ENCODE results near the gene TUBGCP6. TPM values are rescaled to one million over a fixed set of nuclear protein-coding genes. Genes with fewer than 3 reads are reported as not detected.
A peak's percentile ranks its signal among the peaks of the same experiment; 100 is the strongest.

TUBGCP6 gene
- total RNA-seq, 1 experiment from 2014 or later = 40.2 TPM

DNA sequence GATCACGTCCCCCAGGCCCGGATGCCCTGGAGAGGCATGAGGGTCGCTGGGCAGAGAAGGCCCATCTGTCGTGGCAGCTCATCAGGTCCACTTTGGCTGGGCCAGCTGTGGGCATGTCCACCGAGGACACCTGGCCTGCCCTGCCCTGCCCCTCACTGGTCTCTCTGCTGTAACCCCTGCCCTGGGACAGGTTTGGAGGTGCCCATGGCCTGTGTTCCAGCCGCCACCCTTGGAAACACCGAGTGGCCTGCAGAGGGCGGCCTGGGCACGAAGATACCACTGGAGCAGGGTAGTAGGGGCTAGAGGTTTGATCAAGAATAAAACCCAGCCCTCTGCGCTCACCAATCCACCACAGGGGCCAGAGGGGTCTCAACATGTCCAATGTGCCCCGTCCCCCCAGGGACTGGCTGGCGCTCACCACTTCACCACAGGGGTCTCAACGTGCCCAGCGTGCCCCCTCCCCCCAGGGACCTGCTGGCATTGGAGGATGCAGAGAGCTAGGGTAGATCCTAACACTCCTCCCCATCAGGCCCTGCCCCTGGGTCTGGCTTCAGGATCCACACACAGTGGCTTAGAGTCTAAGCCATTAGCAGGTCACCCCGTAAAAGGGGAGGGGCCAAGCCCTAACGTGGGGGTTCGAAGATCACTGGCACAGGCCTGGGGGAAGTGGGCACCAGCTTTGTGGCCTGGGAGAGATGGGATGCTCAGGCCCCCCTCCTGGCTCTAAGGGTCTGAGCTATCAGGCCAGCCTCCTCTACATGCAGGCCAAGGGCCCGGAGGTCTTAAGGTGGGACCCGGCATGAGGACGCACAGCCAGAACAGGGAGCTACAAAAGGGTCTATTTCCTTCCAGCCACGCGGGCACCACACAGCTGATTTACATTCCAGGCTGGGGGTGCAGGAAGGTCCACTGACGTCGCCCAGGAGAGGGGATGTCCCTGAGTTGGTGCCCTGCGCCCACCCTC lies 7.5 kb upstream of the TUBGCP6 start:
- no peaks in the 10 kb centered on the region for H3K27me3 ChIP-seq
- no peaks in the 10 kb centered on the region for H3K9me3 ChIP-seq (replicated peaks)
- no peak overlapping the region for H3K4me3 ChIP-seq
- H3K4me1 ChIP-seq = peaks cover 6% of the 10 kb centered on the region; the same call in 1 of the 2 replicates
- DNase-seq = peak; percentile 71 to 74
- peaks cover 8% of the 10 kb centered on the region; the same call in 1 of the 2 replicates for H3K36me3 ChIP-seq
- H3K27ac ChIP-seq = no peak overlapping the region

DNA sequence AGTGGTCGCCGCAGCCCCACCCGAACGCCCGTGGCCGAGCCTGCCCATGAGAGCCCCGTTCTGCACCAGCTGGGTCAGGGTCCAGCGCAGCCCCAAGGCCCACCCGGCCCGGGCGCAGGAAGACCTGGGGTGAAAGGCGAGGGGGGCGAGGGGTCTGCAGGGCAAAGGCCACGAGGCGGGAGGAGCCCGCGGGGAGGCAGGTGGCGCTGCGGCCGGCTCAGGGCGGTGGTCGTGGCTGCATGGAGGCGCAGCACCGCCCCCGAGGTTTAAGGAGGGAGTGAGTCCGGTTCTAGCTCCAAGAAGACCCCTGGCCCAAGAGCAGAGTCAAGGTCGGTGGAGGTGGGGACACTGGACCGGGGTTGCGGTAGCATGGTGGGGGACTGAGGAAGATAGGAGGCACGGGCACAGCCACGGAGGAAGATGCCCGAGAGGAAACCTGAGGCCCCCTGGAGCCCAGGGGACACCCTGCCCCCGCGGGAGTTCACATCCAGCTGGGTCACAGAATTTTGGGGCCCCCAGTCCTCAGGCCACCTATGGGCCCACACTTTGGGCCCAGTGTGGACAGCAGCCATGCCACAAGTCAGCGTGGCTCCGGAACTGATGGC lies 6.8 kb upstream of the TUBGCP6 start:
- H3K36me3 ChIP-seq = peaks cover 10% of the 10 kb centered on the region

DNA sequence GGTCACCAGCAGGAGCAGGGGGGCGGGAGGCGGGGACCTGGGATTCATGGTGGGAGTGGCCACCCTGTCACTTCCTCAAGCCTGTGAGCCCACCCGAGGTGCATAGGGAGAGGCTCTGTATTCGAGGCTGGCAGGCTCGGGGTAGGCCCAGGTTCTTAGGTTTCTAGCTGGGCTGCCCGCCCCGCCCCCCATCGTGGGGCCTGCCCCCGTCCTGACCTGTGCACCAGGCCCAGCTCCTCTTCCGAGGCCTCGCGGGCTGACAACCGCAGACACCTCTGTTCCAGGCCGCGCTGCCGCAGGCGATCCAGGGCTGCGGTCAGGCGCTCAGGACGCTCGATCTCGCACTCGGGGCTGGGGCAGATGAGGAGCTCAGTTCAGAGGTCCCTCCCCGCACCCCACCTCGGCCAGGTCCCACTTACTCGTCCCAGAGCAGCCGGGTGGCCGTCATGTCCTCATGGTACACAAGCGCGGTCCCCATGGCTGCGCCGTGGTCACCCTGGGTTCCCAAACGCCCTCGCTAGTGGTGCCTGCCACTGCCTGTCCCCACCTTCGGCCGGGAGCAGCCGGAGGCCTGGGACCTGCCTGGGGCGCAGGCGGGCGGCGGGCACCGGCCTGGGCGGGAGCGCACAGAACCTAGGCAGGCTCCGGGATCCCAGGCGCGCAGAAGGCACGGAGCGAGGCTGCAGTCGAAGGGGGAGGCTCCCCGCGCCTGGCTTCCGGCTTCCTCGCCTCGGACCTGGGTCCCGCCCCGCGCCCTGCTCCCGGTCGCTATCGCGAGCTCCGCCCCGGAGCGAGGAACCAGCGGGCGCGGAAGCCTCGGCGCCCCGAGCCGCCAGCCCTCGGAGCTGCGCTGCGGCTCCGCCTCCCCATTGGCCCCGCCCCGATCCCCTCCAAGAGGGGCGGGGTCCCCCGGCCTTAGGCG lies 6.0 kb upstream of the TUBGCP6 start, which contains the start of gene HDAC10:
Gene HDAC10, minus strand, starts transcription at position 711 of the 922 bp plus-strand sequence. Its CDS starts 233 bp downstream, at position 478.
- no peaks in the 10 kb centered on the region for H3K27me3 ChIP-seq
- H3K36me3 ChIP-seq = peaks cover 10% of the 10 kb centered on the region
- peak within 1 kb of the TSS; percentile 66 for H3K4me3 ChIP-seq
- no peaks in the 10 kb centered on the region for H3K9me3 ChIP-seq (replicated peaks)
- peak; percentile 90 to 91 for DNase-seq
- peak within 1 kb of the TSS; percentile 32; the same call in 1 of the 2 replicates for H3K27ac ChIP-seq
- peaks cover 7% of the 10 kb centered on the region; the same call in 1 of the 2 replicates for H3K4me1 ChIP-seq

More for the DNA sequence above, 6.8 kb upstream of the TUBGCP6 start:
- no peaks in the 10 kb centered on the region for H3K27me3 ChIP-seq
- no peak overlapping the region for H3K27ac ChIP-seq
- no peaks in the 10 kb centered on the region for H3K9me3 ChIP-seq (replicated peaks)
- peak overlapping the region; percentile 66 for H3K4me3 ChIP-seq
- H3K4me1 ChIP-seq = peaks cover 6% of the 10 kb centered on the region; the same call in 1 of the 2 replicates
- no peak for DNase-seq

DNA sequence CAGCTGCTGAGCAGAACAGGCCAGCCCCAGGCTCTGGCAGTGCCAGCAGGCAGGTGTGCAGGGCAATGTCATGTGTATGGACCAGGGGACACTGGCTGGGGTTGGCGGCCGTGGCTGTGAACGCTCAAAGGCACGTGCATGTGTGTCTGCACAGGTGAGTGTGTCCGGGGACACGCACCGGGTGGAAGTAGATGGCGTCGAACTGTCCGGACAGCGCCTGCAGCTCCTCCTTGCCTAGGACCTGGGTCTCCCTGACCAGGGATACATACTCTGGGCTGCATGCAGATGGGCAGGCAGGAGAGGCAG lies 5.4 kb upstream of the TUBGCP6 start:
- H3K9me3 ChIP-seq (replicated peaks) = no peaks in the 10 kb centered on the region
- no peak overlapping the region for H3K27ac ChIP-seq
- DNase-seq = no peak
- H3K36me3 ChIP-seq = peaks cover 10% of the 10 kb centered on the region
- H3K4me3 ChIP-seq = peak overlapping the region; percentile 66
- no peaks in the 10 kb centered on the region for H3K27me3 ChIP-seq
- H3K4me1 ChIP-seq = peaks cover 11% of the 10 kb centered on the region; the same call in 1 of the 2 replicates

DNA sequence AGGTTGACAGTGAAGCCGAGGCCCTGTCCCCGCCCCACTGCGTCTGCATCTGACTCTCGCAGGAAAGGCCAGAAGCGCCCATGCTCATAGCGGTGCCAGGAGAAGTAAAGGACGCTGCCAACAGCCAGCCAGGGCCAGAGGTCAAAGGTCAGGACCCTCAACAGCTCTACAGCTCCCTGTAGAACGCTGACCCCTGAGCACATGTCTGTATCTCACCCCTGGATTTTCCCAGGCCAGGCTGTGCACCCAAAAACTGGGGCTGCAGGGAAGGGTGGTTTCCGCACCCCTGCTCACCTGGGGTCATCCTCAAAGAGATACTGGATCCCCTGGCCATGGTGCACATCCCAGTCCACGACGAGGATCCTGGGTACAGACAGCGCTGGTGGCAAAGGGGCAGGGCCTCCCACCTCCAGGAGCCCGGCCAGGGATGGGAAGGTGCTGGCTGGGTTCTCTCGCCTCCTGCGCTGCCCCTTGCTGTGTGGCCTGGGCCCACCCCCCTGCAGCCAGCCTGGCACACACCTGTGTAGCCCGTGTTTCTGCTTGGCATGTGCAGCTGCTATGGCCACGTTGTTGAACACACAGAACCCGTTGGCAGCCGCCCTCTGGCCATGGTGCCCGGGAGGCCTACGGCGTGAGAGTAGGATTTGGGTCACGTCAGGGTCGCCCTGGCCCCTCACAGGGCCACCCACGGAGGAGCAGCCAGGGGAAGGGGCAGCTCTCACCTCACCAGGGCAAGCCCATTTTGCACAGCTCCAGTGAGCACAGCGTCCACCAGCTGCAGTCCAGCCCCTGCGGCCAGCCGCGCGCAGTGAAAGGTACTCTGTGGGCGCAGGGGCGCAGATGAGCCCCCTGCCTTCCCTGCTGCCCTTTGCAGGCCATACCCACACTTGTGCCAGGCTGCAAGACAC lies 4.8 kb upstream of the TUBGCP6 start:
- no peak for DNase-seq
- H3K36me3 ChIP-seq = peaks cover 10% of the 10 kb centered on the region
- no peaks in the 10 kb centered on the region for H3K27me3 ChIP-seq
- H3K27ac ChIP-seq = no peak overlapping the region
- H3K4me3 ChIP-seq = peak overlapping the region; percentile 66
- H3K4me1 ChIP-seq = peaks cover 11% of the 10 kb centered on the region; the same call in 1 of the 2 replicates
- no peaks in the 10 kb centered on the region for H3K9me3 ChIP-seq (replicated peaks)

DNA sequence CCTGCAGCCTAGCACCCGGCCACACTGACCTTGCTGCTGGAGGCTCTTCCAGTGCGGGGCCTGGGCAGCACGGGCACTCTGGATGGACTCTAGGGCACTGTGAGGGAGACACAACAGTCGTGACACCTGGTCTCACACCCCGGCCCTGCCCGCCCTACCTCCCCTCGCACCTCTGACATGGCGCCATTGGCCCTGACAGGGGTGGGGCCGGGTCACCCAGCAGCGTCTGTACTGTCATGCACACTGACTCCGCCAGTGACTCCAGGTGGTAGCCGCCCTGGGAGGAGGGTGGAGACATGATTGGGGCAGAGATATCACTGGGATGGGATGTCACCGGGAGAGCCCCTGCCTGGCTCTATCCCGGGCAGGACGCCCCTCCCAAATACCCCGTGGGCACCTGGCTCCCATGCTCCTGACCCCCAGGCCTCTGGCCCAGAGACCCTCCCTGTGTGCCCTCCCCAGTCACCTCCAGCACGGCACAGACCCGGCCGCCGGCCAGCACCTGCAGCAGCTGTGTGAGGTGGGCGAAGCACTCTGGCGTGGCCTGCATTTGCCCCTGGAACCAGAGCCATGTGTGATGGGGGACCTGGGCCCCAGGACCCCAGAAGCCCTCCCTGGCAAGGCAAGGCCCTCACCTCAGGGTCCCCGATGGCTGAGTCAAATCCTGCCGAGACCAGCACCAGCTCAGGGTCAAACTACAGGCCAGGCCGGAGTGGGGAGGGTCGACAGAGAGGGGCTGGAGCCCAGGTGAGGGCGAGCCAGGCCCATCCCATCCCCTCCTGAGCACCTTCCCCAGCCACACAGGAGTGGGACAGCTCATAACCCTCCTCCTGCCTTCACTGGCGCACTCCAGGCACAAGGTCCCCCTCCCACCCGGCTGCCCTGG lies 3.6 kb upstream of the TUBGCP6 start:
- DNase-seq = no peak
- no peak overlapping the region for H3K4me3 ChIP-seq
- H3K9me3 ChIP-seq (replicated peaks) = no peaks in the 10 kb centered on the region
- peaks cover 11% of the 10 kb centered on the region; the same call in 1 of the 2 replicates for H3K4me1 ChIP-seq
- no peak overlapping the region for H3K27ac ChIP-seq
- no peaks in the 10 kb centered on the region for H3K27me3 ChIP-seq
- peaks cover 8% of the 10 kb centered on the region for H3K36me3 ChIP-seq

DNA sequence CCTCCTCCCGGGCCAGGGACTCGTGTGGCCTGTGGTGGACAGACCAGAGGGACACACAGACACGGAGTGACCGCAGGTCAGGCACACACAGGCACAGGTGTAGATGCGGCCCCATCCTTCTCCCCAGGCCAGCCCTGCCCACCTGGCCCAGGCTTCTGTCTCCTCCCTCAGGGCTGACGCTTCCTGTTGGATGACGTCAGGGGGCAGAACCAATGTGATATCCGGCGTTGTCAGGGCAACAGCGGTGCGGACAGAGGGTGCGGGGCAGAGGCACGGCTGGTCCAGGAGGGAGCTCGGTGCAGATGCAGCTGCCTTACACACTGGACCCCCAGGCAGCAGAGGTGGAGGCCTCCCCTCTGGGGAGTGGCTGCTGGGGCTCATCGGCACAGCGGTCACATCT lies 2.9 kb upstream of the TUBGCP6 start:
- H3K36me3 ChIP-seq = peaks cover 5% of the 10 kb centered on the region
- H3K9me3 ChIP-seq (replicated peaks) = no peaks in the 10 kb centered on the region
- no peaks in the 10 kb centered on the region for H3K27me3 ChIP-seq
- no peak for DNase-seq
- no peak overlapping the region for H3K4me3 ChIP-seq
- peaks cover 11% of the 10 kb centered on the region; the same call in 1 of the 2 replicates for H3K4me1 ChIP-seq
- H3K27ac ChIP-seq = no peak overlapping the region

DNA sequence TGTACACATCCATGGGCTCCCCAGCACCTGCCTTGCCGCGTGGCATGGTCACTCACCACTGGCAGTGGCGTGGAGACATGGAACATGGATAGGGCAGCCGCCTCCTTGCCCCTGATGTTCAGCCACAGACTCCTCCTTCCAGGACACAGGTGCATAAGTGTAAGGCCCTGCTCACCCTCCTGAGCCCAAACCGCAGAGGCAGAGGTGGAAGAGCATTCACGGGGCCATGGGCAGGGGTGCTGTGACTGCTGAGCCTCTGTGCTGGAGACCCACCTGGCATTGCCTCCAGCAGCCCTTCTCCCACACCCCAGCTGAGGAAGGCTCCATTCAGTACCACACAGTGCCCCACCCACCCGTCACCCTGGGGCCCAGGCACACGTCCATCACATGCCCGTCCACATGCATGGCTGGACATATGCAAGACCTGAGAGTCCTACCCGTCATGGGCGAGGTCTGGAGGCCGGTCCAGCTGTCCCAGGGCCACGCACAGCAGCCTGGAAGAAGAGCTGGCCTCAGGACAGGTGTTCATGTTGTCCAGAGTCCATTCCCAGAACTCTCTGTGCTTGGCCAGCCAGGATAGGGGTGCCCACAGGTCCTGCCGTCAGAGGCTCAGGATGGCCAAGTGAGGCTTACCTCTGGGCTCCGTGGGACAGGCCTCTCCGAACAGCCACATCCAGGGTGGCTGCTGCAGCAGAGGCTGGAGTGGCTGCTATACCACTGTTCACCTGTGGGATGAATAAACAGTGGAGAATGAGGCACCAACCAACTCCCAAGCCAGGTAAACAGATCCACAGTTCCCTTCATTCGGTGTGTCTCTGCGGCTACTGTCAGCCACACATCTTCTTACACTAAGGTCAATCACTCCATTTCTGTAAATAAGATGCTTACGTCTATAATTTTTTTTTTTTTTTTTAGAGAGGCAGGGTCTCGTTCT lies 1.7 kb upstream of the TUBGCP6 start:
- Histone ChIP-seq H3K4me1 (peaks cover 11% of the 10 kb centered on the region; the same call in 1 of the 2 replicates), H3K4me3 (no peak overlapping the region), H3K36me3 (peaks cover 2% of the 10 kb centered on the region), H3K9me3 (replicated peaks) (no peaks in the 10 kb centered on the region), H3K27ac (no peak overlapping the region), H3K27me3 (no peaks in the 10 kb centered on the region)
- DNase-seq = no peak

DNA sequence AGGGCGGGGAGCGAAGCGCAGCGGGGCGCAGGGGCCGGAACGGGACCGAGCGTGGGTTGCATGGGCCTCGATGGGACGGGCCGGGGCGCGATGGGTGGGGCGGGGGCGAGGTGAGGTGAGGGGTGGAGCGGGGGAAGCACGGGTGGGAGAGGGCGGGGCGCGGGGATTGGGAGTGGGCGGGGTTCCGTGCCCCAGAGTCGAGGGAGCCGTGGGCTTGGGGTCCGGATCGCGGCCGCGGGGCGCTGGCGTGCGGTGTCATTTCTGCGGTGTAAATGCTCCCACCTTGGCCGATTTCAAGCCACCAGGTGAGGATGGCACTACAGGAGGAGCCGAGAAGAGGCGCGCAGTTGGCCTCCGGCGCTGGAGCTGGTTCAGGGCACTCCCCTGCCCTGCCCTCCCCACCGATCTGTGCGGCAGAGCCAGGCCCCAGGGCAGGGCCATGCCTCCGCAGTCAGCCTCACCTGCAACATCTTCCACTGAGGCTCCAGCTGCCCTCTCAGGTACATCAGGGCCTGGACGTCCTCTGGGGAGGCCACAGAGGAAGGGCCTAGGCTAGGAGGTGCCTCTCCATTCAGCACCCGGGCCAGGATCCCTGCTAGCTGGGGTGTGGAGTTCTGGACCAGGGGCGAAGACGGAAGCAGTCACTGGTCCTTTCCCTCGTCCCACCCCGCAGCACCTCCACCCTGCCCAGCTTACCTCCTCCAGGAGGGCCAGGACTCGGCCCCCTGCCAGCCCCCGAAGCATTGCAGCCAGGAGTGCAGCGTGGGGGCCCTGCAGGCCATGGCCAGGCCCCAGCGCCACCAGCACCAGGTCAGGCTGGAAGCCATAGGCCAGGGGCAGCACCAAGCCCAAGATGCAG lies 620 bp upstream of the TUBGCP6 start:
- Histone ChIP-seq H3K27me3 (no peaks in the 10 kb centered on the region), H3K4me1 (peaks cover 11% of the 10 kb centered on the region; the same call in 1 of the 2 replicates), H3K9me3 (replicated peaks) (no peaks in the 10 kb centered on the region), H3K27ac (peak overlapping the region; percentile 87), H3K36me3 (peaks cover 2% of the 10 kb centered on the region), H3K4me3 (peak overlapping the region; percentile 95)
- no peak for DNase-seq

DNA sequence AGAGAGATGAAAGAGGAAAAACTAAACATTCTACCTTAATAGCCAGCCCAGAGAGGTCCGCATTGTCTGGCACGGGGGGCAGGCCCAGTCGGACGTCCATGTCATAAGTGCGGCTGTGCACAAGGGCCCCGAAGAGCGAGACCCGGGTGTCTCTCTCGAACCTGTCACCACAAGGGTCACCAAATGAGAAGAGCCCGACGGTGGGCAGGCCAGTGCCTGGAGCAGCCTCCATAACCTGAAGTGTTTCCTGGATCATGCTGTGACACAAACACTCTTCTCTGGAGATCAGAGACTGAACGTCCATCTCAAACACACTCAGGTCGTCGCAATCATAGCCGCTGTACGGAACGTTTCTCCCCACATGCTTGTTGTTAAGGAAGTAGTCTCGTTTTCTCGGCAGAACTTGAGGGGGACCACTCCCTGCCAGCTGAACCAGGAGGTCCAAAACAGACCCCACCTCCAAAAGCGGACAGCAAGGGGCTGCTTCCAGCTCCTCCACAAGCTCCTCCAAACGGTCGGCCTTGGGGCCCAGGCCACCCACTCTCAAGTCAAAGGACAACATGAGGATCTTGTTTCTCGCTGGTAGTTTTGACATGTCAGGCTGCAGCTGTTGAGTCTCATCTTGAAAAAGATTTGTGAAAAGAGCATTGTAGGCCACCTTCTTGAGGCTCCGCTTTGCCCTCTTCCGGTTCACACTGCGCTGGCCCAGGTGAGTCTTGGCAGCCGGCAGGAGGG lies 971 bp downstream of the TUBGCP6 start:
- Histone ChIP-seq H3K9me3 (replicated peaks) (no peaks in the 10 kb centered on the region), H3K27ac (peak overlapping the region; percentile 87), H3K4me1 (peaks cover 5% of the 10 kb centered on the region; the same call in 1 of the 2 replicates), H3K36me3 (peaks cover 4% of the 10 kb centered on the region), H3K4me3 (peak overlapping the region; percentile 95), H3K27me3 (no peaks in the 10 kb centered on the region)
- peak; percentile 83 to 90 for DNase-seq

Measured in SJCRH30 (cell line).